Transverse colon (tissue), 4 donors: ENCODE data around the gene DPH6. TPM values are rescaled to one million over a fixed set of nuclear protein-coding genes. Genes with fewer than 3 reads are reported as not detected.

Source experiments
- DNase-seq: peaks from one replicate; pipeline ENCODE4 v3.0.0-alpha.2; 2019
- H3K27ac ChIP-seq, 4 donors: fragments of 200-600 bp; sonication (generic); 2 replicates each; pipeline ENCODE4 v1.5.1; 2016 to 2018; ENCODE audit warnings: inconsistent platforms in 4 of 4
- H3K27me3 ChIP-seq: fragments of 200-600 bp; sonication (generic); 2 replicates; pipeline ENCODE4 v1.5.1; 2017; ENCODE audit warnings: inconsistent platforms
- H3K36me3 ChIP-seq, 4 donors: fragments of 200-600 bp; sonication (generic); 2 replicates each; pipeline ENCODE4 v1.5.1; 2017 to 2019; ENCODE audit warnings: inconsistent platforms in 4 of 4
- H3K4me1 ChIP-seq, 4 donors: fragments of 200-600 bp; sonication (generic); 2 replicates each; pipeline ENCODE4 v1.5.1; 2017 to 2020; ENCODE audit warnings: inconsistent platforms in 4 of 4
- H3K4me3 ChIP-seq, 4 donors: fragments of 200-600 bp; sonication (generic); 1 replicate in 1 of 4; 2 replicates in 3 of 4; pipeline versions ENCODE4 v1.5.1 to v1.6.1; 2017 to 2019; ENCODE audit warnings: inconsistent platforms in 4 of 4
- H3K9me3 ChIP-seq, 2 donors: fragments of 200-600 bp; sonication (generic); 2 replicates each; pipeline ENCODE4 v1.5.1; 2017 to 2019; ENCODE audit warnings: inconsistent platforms in 2 of 2
- EP300 ChIP-seq: sonication (generic); formaldehyde crosslinking; IDR thresholded peaks from one replicate; pipeline ENCODE4 v1.6.1; 2017; ENCODE audit warnings: antibody characterized with exemption, low read depth
- POLR2A ChIP-seq: fragments of 450-650 bp; IDR thresholded peaks from one replicate; pipeline ENCODE4 v1.6.1; 2016; ENCODE audit warnings: antibody characterized with exemption, mild to moderate bottlenecking, moderate library complexity
- POLR2AphosphoS5 ChIP-seq, 3 donors: sonication (generic); formaldehyde crosslinking; IDR thresholded peaks; one replicate each; pipeline ENCODE4 v1.6.1; 2016; ENCODE audit warnings: antibody characterized with exemption in 3 of 3
- WGBS, 2 donors: methylation state at CpG; one replicate each; pipeline ENCODE4 v1.1.5; 2018; ENCODE audit warnings: low coverage in 1 of 2; 5-methylcytosine and 5-hydroxymethylcytosine counted together
- in situ Hi-C, 4 donors: fragments of 200-750 bp; cut with MboI; loops; one replicate each; pipeline versions ENCODE4 v1.15.0 to v1.15.1; 2017; ENCODE audit warnings: low sequenced_read_pairs in 3 of 4, low pct_ligation_motif_present in 1 of 4, low pct_unique_long_range_greater_than_20kb in 1 of 4
- intact Hi-C: fragments of 100-400 bp; cut with DNase I; formaldehyde crosslinking; loops from one replicate; pipeline ENCODE4 v1.15.1; 2023; ENCODE audit warnings: low total_unique reads
- total RNA-seq, 4 donors: library from RNA; depleted of rRNA; stranded (reverse); fragments of >200 nt; gene quantifications; one replicate each; pipeline ENCODE4 v1.1.0, GENCODE V29; 2016
- TF ChIP-seq, protein P1 (sequence below), 5 experiments: fragments of 200-600 bp in 3 of 5; fragments of 450-650 bp in 2 of 5; sonication (generic) in 3 of 5; IDR thresholded peaks; 1 replicate in 2 of 5; 2 replicates in 3 of 5; pipeline ENCODE4 v1.5.1; 2016 to 2017; ENCODE audit warnings: antibody characterized with exemption in 5 of 5, inconsistent platforms in 3 of 5, mild to moderate bottlenecking in 2 of 5, moderate library complexity in 1 of 5

DPH6 gene
- total RNA-seq, 4 donors from 2014 or later, result 20.6 to 76.7 (median 39.9) TPM

GRCh38 chr15:35559683-35560082 lies 13.7 kb upstream of the DPH6 start:
- H3K36me3 ChIP-seq, result no peaks in the 10 kb centered on the region
- H3K9me3 ChIP-seq, result no peaks in the 10 kb centered on the region
- intact Hi-C loops (no loop called here), in situ Hi-C loops (no loop called here)
- H3K27ac ChIP-seq, result no peak overlapping the region
- H3K27me3 ChIP-seq, result no peaks in the 10 kb centered on the region
- 85 to 88% methylated on average over 2 of the region's 2 CpGs for WGBS, 2 donors
- H3K4me3 ChIP-seq, result no peak overlapping the region
- DNase-seq, result no peak
- no peak for TF ChIP-seq POLR2A
- TF ChIP-seq, protein P1, sequence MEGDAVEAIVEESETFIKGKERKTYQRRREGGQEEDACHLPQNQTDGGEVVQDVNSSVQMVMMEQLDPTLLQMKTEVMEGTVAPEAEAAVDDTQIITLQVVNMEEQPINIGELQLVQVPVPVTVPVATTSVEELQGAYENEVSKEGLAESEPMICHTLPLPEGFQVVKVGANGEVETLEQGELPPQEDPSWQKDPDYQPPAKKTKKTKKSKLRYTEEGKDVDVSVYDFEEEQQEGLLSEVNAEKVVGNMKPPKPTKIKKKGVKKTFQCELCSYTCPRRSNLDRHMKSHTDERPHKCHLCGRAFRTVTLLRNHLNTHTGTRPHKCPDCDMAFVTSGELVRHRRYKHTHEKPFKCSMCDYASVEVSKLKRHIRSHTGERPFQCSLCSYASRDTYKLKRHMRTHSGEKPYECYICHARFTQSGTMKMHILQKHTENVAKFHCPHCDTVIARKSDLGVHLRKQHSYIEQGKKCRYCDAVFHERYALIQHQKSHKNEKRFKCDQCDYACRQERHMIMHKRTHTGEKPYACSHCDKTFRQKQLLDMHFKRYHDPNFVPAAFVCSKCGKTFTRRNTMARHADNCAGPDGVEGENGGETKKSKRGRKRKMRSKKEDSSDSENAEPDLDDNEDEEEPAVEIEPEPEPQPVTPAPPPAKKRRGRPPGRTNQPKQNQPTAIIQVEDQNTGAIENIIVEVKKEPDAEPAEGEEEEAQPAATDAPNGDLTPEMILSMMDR (IDR thresholded peaks at IDR 0.05), result no peak
- TF ChIP-seq POLR2AphosphoS5 (IDR thresholded peaks at IDR 0.05), result no peak
- TF ChIP-seq EP300, result no peak
- H3K4me1 ChIP-seq, result peaks cover 0 to 4% (median 0%) of the 10 kb centered on the region in 4 donors

GRCh38 chr15:35557544-35557943 lies 11.6 kb upstream of the DPH6 start:
- intact Hi-C loops, result no loop called here
- Histone ChIP-seq H3K36me3 (no peaks in the 10 kb centered on the region), H3K27ac (no peak overlapping the region), H3K27me3 (no peaks in the 10 kb centered on the region), H3K4me1 (no peaks in the 10 kb centered on the region), H3K4me3 (no peak overlapping the region), H3K9me3 (no peaks in the 10 kb centered on the region)
- TF ChIP-seq, protein P1 (IDR thresholded peaks at IDR 0.05), result no peak
- no peak for TF ChIP-seq POLR2AphosphoS5 (IDR thresholded peaks at IDR 0.05)
- no peak for TF ChIP-seq POLR2A
- TF ChIP-seq EP300, result no peak
- WGBS, 2 donors, result 81 to 93% methylated on average over 3 to 4 of the region's 4 CpGs
- in situ Hi-C loops, result no loop called here
- DNase-seq, result no peak

DNA sequence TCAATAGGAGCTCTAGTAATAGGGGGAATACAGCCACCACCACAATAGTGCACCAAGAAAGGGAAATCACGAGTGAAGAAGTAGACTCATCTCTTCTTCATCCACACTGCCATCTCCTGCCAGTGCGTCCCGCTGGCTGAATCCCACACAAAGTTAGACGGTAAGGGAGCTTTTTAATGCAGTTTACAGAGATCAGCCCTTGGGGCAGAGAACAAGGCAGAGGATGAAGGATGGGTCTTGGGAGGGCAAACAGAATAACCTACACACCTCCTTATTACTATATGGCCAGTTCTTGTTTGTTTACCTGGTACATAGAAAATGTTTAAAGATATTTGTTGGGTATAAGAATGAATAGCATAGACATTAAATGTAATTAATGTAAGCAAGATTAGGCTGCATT lies 11.0 kb upstream of the DPH6 start:
- intact Hi-C loops (no loop called here), in situ Hi-C loops (no loop called here)
- Histone ChIP-seq H3K4me1 (no peaks in the 10 kb centered on the region), H3K27me3 (no peaks in the 10 kb centered on the region), H3K27ac (no peak overlapping the region), H3K4me3 (no peak overlapping the region), H3K36me3 (no peaks in the 10 kb centered on the region), H3K9me3 (no peaks in the 10 kb centered on the region)
- TF ChIP-seq POLR2A, result no peak
- TF ChIP-seq, protein P1 (IDR thresholded peaks at IDR 0.05), result no peak
- no peak for DNase-seq
- 94 to 96% methylated on average over 4 of the region's 4 CpGs for WGBS, 2 donors

DNA sequence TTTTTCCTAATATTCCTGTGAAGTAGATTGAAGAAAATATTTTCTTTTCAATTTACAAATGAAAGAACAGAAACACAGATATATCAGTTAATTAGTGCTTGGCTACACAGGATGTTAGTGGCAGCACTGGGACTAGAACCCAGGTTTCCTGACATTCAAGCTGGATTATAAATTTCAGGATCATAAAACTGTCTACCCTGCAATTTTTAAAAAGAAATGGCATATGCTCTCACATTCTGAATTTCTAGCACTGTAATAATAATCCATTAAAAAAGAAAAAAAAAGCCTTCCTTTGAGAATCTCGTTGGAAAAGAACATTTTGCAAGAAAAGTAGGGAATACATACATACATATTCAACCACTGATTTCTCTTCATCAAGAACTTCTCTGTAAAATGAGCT lies 9.3 kb upstream of the DPH6 start:
- Histone ChIP-seq H3K4me1 (no peaks in the 10 kb centered on the region), H3K4me3 (no peak overlapping the region), H3K9me3 (no peaks in the 10 kb centered on the region), H3K27me3 (no peaks in the 10 kb centered on the region), H3K36me3 (no peaks in the 10 kb centered on the region), H3K27ac (no peak overlapping the region)
- in situ Hi-C loops, result no loop called here
- WGBS, 2 donors, result 78 to 81% methylated on average over 1 of the region's 1 CpG
- intact Hi-C loops, result no loop called here
- no peak for DNase-seq
- no peak for TF ChIP-seq EP300
- no peak for TF ChIP-seq POLR2A
- TF ChIP-seq, protein P1 (IDR thresholded peaks at IDR 0.05), result no peak
- no peak for TF ChIP-seq POLR2AphosphoS5 (IDR thresholded peaks at IDR 0.05)
